Measurements from ENCODE around the gene TMEM95. TPM values are rescaled to one million over a fixed set of nuclear protein-coding genes. Genes with fewer than 3 reads are reported as not detected.
A peak's percentile ranks its signal among the peaks of the same experiment; 100 is the strongest.

Gene TMEM95
- total and polyA plus RNA-seq, 8 donors: not detected

DNA sequence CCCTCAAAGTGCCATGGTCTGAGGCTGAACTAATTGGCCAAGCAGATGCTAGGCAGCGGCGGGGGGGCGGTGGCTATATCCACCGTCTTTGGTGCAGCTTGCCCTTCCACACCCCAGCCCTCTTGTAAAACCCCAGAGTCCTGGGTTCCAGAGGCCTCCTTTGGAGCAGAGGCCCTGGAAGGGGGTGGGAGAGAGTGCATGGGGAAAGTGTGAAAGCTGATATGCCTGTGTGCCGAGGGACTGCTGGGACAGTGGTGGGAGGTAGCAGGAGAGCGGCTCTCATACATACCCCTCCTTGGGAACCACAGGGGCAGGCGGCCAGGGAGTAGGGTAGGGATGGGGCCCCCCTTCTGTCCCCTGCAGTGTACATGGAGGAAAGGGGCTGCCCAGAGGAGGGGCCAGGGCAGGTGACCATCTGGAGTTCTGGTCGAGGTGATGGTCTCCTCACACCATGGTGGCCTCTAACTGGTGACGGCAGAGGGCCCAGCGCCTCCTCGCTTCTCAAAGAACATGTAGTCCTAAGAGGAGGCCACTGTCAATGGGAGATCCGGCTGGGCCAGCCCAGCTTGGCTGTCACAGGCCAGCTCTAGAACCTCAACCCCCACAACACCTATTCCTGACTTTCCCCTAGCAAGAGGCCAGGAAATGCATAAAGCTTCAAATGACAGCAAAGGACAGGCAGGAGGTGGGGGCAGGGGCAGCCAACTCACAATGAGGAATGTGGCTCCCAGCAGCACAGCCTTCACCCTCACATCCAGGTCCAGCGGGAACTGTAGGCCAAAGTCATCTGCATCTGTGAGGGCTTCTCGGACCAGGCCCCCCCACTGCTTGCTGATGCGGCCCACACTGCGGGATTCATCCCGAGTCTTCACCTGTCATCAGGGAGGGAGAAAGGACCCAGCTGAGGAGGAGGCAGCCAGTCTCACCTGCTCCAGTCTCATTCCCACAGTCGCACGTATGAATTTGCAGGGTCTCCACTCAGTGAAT lies 35.3 kb downstream of the TMEM95 start:
- H3K4me1 ChIP-seq: peaks cover 0 to 18% of the 10 kb centered on the region in 2 donors
- intact Hi-C loops (cut with DNase I): no loop called here
- no peak overlapping the region for H3K4me3 ChIP-seq
- H3K36me3 ChIP-seq: peaks cover 0 to 53% of the 10 kb centered on the region in 2 donors
- no peaks in the 10 kb centered on the region for H3K27me3 ChIP-seq
- no peaks in the 10 kb centered on the region for H3K9me3 ChIP-seq
- DNase-seq (peak in 1 of 4 donors; percentile 58), ATAC-seq (no peak)
- no peak for TF ChIP-seq CTCF (IDR thresholded peaks at IDR 0.05)
- H3K27ac ChIP-seq: no peak overlapping the region

- no peak for ATAC-seq
- intact Hi-C loops (cut with DNase I): no loop called here
- peak overlapping the region in 1 of 2 donors; percentile 38 for H3K27ac ChIP-seq
- no peak overlapping the region for H3K4me3 ChIP-seq
- no peaks in the 10 kb centered on the region for H3K9me3 ChIP-seq
- no peak for TF ChIP-seq CTCF (IDR thresholded peaks at IDR 0.05)
- no peak for DNase-seq
- no peaks in the 10 kb centered on the region for H3K27me3 ChIP-seq
- peaks cover 0 to 21% of the 10 kb centered on the region in 2 donors for H3K4me1 ChIP-seq
- peaks cover 0 to 53% of the 10 kb centered on the region in 2 donors for H3K36me3 ChIP-seq
Measured at GRCh38 chr17:7391307-7391706, 36.4 kb downstream of the TMEM95 start.

DNA sequence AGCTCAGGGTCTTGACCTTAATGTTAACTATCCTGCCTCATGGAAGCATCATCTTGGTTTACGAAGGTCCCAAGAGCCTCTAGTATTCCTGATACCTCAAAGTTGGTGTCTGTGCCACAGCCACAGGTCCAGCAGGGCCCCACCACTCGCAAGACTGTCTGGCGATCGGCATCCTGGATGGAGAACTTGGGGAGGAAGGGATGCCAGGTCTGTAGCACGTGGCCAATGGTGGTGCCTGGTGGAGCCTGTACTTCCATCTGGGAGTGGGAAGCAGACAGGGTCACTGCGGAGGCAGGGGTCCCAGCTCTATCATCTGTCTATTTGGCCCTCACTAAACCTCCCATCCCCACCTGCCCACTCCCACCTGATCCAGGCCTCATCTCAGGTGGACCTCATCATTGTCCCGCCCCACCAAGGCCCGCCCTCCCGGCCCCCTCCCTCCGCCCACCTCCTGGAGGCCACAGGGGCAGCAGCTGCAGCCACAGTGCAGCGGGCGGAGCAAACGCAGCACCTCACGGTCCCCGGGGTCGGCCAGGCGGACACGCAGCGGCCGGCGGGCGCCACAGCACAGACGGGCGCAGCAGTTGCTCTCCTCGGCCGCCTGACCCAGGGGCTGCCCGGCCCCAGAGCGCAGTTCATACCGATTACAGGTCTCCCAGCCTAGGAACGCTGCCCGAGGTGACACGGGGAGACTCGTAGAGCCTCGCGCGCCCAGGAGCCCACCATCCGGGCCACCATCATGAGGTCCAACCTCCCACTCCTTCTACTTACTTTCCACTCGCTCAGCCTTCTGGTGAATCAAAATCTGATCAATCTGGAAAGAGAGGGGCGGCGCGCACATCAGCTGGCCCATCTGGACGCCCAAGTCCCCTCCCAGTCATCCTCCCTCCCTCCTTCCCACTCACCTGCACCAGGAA lies 38.0 kb downstream of the TMEM95 start:
- ATAC-seq (no peak), DNase-seq (peak in 1 of 4 donors; percentile 78)
- Histone ChIP-seq H3K9me3 (no peaks in the 10 kb centered on the region), H3K36me3 (peaks cover 0 to 39% of the 10 kb centered on the region in 2 donors), H3K27ac (peak overlapping the region; percentile 92 to 93), H3K4me1 (peaks cover 0 to 21% of the 10 kb centered on the region in 2 donors), H3K4me3 (peak overlapping the region; percentile 69 to 96), H3K27me3 (no peaks in the 10 kb centered on the region)
- intact Hi-C loops (cut with DNase I): no loop called here
- TF ChIP-seq CTCF (IDR thresholded peaks at IDR 0.05): no peak

GRCh38 chr17:7393613-7394451 lies 38.9 kb downstream of the TMEM95 start:
- no peak for TF ChIP-seq CTCF (IDR thresholded peaks at IDR 0.05)
- Histone ChIP-seq H3K27me3 (no peaks in the 10 kb centered on the region), H3K4me3 (peak overlapping the region; percentile 69 to 96), H3K4me1 (peaks cover 0 to 21% of the 10 kb centered on the region in 2 donors), H3K9me3 (no peaks in the 10 kb centered on the region), H3K27ac (peak overlapping the region; percentile 92 to 93), H3K36me3 (peaks cover 0 to 31% of the 10 kb centered on the region in 2 donors)
- intact Hi-C loops (cut with DNase I): no loop called here
- DNase-seq (peak in 1 of 4 donors; percentile 81), ATAC-seq (peak; percentile 29)
